ENCODE results near the gene CYFIP2. TPM values are rescaled to one million over a fixed set of nuclear protein-coding genes. Genes with fewer than 3 reads are reported as not detected.

Gene CYFIP2
- total RNA-seq, 1 experiment from 2014 or later: 95.3 TPM

DNA sequence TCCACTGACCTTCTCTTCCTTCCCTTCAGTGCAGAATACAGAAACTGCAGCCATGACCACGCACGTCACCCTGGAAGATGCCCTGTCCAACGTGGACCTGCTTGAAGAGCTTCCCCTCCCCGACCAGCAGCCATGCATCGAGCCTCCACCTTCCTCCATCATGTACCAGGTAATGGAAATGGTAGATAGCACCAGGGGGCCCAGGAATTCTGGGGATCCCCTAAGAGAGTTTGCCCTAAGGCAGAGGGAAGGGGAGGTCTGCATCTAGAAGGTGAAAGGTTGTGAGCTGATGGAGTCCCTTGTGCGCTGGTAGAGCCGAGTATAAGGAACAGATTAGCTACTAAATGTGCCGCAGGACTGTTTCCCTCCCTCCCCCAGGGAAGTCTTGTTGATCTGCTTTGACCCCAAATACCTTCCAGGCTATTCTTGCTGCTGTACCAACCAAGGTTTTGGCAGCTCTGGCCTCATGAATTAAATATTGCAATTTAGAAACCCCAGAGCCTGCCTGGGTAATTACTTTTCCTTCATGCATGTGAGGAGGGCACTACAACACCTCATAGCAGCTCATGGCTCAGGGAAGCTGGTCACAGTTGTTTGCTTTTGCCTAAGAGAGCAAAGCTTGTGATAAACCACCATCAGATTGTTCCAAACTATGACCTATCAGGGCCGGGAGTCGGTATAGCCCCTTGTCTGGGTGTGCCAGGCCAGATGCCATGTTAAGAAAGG, 19.6 kb downstream of the CYFIP2 start (continued):
- TF ChIP-seq, protein P1, sequence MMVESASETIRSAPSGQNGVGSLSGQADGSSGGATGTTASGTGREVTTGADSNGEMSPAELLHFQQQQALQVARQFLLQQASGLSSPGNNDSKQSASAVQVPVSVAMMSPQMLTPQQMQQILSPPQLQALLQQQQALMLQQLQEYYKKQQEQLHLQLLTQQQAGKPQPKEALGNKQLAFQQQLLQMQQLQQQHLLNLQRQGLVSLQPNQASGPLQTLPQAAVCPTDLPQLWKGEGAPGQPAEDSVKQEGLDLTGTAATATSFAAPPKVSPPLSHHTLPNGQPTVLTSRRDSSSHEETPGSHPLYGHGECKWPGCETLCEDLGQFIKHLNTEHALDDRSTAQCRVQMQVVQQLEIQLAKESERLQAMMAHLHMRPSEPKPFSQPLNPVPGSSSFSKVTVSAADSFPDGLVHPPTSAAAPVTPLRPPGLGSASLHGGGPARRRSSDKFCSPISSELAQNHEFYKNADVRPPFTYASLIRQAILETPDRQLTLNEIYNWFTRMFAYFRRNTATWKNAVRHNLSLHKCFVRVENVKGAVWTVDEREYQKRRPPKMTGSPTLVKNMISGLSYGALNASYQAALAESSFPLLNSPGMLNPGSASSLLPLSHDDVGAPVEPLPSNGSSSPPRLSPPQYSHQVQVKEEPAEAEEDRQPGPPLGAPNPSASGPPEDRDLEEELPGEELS (CRISPR knock-in tag; IDR thresholded peaks at IDR 0.05): no peak
- no peak for TF ChIP-seq SOX15 (CRISPR knock-in tag; IDR thresholded peaks at IDR 0.05)

DNA sequence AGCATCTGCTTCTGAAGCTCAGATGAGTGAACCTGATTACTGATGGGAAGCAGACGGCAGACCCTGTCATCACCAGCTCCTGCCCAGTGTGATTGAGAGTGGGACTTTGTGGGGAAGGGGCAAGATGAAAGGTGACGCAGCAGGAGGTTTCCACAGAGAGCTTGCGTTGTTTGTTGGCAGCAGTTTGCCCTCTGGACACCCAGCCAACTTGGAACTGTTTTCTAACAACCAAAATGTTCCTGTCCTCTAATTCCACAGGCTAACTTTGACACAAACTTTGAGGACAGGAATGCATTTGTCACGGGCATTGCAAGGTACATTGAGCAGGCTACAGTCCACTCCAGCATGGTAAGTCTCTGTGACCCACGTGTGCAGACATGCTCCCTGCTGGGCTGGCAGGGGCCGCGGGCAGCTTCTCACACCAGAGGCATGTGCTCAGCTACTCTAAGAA, 20.9 kb downstream of the CYFIP2 start:
- peaks cover 4% of the 10 kb centered on the region; the same call in 1 of the 2 replicates for H3K4me1 Mint-ChIP-seq
- CTCF ChIA-PET: interaction anchor here (1.1 to 3.3 kb wide), 2 partner anchors 9 to 17 kb away, joined by 3 to 21 read pairs; no protein-coding TSS in a partner anchor
- ATAC-seq (no peak), DNase-seq (ENCODE audit: low spot score) (no peak)
- no peak overlapping the region for H3K4me3 Mint-ChIP-seq
- H3K9me3 Mint-ChIP-seq: no peaks in the 10 kb centered on the region
- H3K27me3 Mint-ChIP-seq (ENCODE audit: low read depth): no peaks in the 10 kb centered on the region
- POLR2A ChIA-PET: no interaction called here
- H3K36me3 Mint-ChIP-seq: peaks cover 28% of the 10 kb centered on the region
- no peak for TF ChIP-seq JAZF1 (CRISPR knock-in tag; IDR thresholded peaks at IDR 0.05)
- TF ChIP-seq NR2C2 (CRISPR knock-in tag; IDR thresholded peaks at IDR 0.05): no peak
- TF ChIP-seq, protein P2, sequence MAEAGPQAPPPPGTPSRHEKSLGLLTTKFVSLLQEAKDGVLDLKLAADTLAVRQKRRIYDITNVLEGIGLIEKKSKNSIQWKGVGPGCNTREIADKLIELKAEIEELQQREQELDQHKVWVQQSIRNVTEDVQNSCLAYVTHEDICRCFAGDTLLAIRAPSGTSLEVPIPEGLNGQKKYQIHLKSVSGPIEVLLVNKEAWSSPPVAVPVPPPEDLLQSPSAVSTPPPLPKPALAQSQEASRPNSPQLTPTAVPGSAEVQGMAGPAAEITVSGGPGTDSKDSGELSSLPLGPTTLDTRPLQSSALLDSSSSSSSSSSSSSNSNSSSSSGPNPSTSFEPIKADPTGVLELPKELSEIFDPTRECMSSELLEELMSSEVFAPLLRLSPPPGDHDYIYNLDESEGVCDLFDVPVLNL (CRISPR knock-in tag; IDR thresholded peaks at IDR 0.05; ENCODE audit: borderline replicate concordance, low read depth): no peak
- TF ChIP-seq, protein P3, sequence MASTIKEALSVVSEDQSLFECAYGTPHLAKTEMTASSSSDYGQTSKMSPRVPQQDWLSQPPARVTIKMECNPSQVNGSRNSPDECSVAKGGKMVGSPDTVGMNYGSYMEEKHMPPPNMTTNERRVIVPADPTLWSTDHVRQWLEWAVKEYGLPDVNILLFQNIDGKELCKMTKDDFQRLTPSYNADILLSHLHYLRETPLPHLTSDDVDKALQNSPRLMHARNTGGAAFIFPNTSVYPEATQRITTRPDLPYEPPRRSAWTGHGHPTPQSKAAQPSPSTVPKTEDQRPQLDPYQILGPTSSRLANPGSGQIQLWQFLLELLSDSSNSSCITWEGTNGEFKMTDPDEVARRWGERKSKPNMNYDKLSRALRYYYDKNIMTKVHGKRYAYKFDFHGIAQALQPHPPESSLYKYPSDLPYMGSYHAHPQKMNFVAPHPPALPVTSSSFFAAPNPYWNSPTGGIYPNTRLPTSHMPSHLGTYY (CRISPR knock-in tag; IDR thresholded peaks at IDR 0.05): no peak
- TF ChIP-seq SMAD4 (CRISPR knock-in tag; IDR thresholded peaks at IDR 0.05): no peak
- TF ChIP-seq, protein P4, sequence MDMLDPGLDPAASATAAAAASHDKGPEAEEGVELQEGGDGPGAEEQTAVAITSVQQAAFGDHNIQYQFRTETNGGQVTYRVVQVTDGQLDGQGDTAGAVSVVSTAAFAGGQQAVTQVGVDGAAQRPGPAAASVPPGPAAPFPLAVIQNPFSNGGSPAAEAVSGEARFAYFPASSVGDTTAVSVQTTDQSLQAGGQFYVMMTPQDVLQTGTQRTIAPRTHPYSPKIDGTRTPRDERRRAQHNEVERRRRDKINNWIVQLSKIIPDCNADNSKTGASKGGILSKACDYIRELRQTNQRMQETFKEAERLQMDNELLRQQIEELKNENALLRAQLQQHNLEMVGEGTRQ (CRISPR knock-in tag; IDR thresholded peaks at IDR 0.05): no peak
- TF ChIP-seq, protein P5, sequence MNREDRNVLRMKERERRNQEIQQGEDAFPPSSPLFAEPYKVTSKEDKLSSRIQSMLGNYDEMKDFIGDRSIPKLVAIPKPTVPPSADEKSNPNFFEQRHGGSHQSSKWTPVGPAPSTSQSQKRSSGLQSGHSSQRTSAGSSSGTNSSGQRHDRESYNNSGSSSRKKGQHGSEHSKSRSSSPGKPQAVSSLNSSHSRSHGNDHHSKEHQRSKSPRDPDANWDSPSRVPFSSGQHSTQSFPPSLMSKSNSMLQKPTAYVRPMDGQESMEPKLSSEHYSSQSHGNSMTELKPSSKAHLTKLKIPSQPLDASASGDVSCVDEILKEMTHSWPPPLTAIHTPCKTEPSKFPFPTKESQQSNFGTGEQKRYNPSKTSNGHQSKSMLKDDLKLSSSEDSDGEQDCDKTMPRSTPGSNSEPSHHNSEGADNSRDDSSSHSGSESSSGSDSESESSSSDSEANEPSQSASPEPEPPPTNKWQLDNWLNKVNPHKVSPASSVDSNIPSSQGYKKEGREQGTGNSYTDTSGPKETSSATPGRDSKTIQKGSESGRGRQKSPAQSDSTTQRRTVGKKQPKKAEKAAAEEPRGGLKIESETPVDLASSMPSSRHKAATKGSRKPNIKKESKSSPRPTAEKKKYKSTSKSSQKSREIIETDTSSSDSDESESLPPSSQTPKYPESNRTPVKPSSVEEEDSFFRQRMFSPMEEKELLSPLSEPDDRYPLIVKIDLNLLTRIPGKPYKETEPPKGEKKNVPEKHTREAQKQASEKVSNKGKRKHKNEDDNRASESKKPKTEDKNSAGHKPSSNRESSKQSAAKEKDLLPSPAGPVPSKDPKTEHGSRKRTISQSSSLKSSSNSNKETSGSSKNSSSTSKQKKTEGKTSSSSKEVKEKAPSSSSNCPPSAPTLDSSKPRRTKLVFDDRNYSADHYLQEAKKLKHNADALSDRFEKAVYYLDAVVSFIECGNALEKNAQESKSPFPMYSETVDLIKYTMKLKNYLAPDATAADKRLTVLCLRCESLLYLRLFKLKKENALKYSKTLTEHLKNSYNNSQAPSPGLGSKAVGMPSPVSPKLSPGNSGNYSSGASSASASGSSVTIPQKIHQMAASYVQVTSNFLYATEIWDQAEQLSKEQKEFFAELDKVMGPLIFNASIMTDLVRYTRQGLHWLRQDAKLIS (CRISPR knock-in tag; IDR thresholded peaks at IDR 0.05; ENCODE audit: borderline replicate concordance): no peak
- no peak for TF ChIP-seq HMGA2 (CRISPR knock-in tag; IDR thresholded peaks at IDR 0.05)
- TF ChIP-seq, protein P6, sequence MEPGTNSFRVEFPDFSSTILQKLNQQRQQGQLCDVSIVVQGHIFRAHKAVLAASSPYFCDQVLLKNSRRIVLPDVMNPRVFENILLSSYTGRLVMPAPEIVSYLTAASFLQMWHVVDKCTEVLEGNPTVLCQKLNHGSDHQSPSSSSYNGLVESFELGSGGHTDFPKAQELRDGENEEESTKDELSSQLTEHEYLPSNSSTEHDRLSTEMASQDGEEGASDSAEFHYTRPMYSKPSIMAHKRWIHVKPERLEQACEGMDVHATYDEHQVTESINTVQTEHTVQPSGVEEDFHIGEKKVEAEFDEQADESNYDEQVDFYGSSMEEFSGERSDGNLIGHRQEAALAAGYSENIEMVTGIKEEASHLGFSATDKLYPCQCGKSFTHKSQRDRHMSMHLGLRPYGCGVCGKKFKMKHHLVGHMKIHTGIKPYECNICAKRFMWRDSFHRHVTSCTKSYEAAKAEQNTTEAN (CRISPR knock-in tag; IDR thresholded peaks at IDR 0.05): no peak
- no peak for TF ChIP-seq NR1H2 (CRISPR knock-in tag; IDR thresholded peaks at IDR 0.05)
- TF ChIP-seq, protein P7, sequence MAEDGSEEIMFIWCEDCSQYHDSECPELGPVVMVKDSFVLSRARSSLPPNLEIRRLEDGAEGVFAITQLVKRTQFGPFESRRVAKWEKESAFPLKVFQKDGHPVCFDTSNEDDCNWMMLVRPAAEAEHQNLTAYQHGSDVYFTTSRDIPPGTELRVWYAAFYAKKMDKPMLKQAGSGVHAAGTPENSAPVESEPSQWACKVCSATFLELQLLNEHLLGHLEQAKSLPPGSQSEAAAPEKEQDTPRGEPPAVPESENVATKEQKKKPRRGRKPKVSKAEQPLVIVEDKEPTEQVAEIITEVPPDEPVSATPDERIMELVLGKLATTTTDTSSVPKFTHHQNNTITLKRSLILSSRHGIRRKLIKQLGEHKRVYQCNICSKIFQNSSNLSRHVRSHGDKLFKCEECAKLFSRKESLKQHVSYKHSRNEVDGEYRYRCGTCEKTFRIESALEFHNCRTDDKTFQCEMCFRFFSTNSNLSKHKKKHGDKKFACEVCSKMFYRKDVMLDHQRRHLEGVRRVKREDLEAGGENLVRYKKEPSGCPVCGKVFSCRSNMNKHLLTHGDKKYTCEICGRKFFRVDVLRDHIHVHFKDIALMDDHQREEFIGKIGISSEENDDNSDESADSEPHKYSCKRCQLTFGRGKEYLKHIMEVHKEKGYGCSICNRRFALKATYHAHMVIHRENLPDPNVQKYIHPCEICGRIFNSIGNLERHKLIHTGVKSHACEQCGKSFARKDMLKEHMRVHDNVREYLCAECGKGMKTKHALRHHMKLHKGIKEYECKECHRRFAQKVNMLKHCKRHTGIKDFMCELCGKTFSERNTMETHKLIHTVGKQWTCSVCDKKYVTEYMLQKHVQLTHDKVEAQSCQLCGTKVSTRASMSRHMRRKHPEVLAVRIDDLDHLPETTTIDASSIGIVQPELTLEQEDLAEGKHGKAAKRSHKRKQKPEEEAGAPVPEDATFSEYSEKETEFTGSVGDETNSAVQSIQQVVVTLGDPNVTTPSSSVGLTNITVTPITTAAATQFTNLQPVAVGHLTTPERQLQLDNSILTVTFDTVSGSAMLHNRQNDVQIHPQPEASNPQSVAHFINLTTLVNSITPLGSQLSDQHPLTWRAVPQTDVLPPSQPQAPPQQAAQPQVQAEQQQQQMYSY (CRISPR knock-in tag; IDR thresholded peaks at IDR 0.05): no peak
- TF ChIP-seq ATF1 (CRISPR knock-in tag; IDR thresholded peaks at IDR 0.05): no peak
- TF ChIP-seq GABPB1 (CRISPR knock-in tag; IDR thresholded peaks at IDR 0.05): no peak
- no peak overlapping the region for H3K27ac Mint-ChIP-seq

All from WTC11 (cell line).